GM08714 (cell line): Measurements from ENCODE around the gene CLCF1.

ENCODE experiments used
- H3K4me3 ChIP-seq: fragments of 200-500 bp; sonication (Bioruptor generic); 2 replicates; pipeline ENCODE4 v1.5.1; 2014; ENCODE audit warnings: mild to moderate bottlenecking, low read length, inconsistent platforms
- ZNF274 ChIP-seq: IDR thresholded peaks from 2 replicates; pipeline ENCODE4 v1.6.1; 2012; ENCODE audit warnings: mild to moderate bottlenecking, low read depth, low read length

The CLCF1 gene

DNA sequence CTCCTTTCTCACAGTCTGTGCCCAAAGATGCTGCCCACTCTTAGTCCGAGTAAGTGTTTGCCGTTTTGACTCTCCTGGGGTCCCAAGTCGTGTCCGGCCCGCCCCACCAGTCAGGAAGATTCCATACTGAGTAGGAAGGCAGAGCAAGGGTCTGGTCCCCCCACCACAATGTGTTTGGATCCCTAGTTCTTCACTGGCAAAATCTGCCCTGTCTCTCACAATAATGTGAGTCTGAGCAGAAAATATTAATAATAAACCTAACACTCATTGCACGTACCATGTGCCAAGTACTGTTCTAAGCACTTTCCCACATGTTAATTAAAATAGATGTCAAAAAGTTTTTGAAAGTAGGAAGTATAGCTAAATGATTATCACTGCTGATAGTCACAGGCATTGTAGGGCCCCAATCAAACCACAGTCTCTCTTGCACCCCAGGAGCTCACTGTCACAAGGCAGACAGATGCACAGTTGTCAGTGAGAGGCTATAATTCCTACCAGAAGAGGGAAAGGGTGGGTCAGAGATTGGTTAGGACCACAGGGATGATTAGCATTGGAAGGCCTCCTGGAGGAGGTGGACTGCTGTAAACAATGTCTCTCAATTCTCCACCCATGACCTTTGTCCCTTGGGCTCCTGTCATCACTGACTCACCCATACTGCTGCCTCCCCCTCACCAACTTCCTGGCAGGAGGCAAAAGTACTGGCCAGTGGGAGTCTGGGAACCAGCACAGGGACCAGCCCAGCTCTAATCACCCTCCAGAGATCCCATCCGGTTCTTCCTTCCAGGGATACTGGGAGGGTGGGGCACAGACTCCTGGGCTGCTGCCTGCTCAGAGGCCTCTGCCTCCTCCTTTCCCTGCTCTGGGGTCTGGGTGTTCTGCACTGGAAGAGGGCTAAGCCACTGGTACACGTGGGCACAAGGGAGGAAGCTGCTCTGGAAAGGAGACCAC lies 19.0 kb downstream of the CLCF1 start:
- peak overlapping the region; percentile 31; the same call in 1 of the 2 replicates for H3K4me3 ChIP-seq
- TF ChIP-seq ZNF274, result no peak

DNA sequence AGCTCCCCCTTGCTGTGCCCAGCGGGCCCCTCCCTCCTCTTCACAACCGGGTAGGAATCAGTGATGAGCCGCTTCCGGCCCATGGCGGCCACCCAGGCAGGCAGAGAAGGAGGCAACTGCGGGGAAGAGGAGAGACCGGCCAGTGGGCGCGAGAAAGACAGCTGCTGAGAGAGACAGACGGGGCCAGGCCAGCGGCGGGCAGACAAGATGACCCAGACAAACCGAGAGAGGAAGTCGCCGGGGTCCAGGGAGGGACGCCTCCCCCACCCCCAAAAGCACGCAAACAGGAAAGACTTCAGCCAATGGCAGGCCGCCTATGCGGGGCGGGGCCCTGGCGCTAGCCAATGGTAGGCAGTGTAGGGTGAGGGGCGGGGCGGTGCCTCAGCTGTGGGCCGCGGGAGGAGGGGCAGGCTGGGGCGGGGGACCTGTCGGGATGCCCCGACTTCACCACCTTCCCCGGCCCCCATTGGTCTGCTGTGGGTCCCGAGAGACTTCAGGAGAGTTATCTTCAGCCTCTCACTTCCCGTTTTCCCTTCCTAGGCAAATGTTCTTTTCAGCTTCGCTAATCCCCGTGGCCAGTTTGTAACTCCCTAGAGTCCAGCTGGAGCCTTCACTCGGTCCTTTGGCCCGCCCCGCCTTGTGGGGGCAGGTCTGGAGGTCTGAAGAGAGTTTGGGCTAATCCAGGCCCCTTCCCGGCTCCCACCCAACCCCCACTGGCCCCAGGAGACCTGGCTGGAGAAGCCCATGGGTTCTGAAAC lies 19.9 kb downstream of the CLCF1 start, which contains the start of gene POLD4:
Gene POLD4 (minus strand): TSS at position 230 of the 758 bp plus-strand sequence. CDS start 147 bp downstream, at position 83.
- no peak for TF ChIP-seq ZNF274
- peak within 1 kb of the TSS; percentile 74 for H3K4me3 ChIP-seq

DNA sequence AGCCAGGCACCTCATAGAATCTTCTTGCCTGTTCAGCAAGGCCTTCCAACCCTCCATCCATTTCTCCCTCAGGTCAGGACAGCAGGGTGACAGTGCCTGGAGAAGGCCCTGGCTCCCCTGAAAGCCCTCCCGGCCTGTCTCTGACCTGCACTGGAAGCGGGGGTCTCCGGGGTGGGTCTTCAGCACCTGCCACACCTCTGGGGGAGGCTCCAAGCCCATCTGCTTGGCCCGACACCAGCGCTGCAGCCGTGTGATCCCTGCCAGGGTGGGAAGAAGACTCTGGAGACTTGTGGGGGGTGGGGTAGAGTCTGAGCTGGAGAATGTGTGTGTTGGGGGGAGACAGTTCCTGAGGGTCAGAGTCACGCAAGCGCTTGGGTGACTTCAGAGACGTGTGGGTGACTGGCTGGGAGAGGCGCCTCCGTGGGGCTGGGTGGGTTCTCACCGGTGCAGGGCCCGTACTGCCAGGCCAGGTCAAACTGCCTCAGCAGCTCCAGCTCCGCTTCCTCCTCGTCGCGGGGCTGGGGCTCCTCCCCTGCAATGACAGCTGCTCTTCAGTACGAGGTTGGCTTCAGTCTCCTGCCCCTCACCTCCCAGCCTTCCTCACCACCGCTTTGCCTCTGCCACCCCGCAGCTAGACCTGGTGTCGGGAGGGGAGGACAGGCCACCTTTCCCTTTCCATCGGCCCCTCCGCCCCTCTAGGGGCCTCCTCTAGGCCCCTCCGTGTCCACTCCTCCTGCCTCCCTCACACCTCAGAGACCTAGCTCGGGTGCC lies 20.7 kb downstream of the CLCF1 start:
- peak overlapping the region; percentile 74 for H3K4me3 ChIP-seq
- no peak for TF ChIP-seq ZNF274

DNA sequence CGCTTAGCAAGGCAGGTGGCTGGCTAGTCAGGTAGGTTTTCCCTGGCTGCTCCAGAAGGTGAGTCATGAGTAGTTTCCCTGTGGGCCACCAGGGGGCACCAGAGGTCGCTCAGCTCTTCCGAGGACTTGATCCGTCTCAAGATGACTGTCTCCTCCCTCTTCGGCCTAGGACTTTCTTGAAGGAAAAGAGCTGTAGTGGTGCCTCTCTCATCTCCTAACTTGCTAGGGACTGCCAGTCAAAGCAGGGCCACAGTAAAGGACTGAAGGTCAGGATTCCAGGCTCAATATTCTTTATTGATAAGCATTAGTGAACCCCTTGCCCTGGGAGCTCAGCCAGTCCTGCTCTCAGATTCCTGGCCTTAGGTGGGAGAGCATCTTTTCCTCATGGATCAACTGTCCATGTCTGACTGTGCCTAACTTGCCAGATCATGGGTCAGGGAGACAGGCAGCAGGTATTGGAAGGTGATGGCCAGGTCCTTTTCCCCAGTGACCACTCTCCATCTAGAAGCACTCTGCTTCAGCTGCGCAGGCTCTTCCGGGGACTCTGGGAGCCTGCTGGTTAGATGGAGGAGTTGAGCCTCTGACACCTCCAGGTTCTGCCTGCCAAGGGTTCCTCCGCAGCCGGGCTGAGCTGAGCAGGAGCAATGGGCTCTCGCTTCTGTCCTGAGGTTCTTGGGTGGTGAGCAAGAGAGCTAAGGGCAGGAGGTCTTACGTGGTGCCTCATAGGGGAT lies 22.0 kb downstream of the CLCF1 start:
- no peak for TF ChIP-seq ZNF274
- H3K4me3 ChIP-seq, result peak overlapping the region; percentile 74; the same call in 1 of the 2 replicates

DNA sequence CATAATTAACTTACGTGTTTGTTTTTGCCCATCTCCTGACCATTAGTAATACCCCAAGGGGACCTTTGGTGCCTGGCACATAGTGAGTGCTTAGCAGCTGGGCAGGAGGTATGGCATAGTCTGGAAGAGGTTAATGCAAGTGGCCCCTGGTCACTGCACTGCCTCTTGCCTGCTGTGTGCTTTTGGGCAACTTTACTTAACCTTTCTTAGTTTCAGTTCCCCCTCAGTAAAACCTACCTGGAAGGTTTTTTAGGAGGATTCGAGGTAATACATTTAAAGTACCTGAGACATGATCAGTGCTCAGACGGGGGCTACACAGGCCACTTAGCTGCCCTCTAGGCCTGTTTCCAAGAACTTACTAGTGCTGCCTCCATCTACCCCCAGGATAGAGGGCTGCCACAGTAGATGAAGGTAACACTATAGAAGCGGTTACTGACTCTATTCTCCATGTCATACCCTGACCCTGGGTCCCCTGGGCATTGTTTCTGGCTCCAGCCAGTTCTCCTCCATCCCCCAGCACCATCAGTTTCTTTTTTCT lies 23.4 kb downstream of the CLCF1 start:
- TF ChIP-seq ZNF274, result no peak
- no peak overlapping the region for H3K4me3 ChIP-seq

DNA sequence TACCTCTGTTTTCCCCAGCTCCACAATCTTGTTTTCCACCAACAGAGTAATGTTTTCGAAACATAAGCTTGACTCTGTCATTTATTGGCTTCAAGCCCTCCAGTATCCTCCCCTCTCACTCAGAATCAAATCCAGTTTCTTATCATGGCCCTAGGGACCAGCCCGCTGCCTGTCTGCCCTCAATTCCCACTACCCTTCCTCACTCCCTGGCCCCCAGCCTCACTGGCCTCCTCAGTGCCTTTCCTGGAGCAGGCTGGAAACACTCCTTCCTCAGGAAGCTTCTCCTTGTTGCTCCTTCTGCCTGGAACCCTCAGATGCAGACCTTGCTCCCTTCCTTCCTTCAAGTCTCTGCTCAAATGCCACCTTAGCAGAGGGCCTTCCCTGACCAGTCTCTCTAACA lies 23.9 kb downstream of the CLCF1 start:
- no peak overlapping the region for H3K4me3 ChIP-seq
- no peak for TF ChIP-seq ZNF274

DNA sequence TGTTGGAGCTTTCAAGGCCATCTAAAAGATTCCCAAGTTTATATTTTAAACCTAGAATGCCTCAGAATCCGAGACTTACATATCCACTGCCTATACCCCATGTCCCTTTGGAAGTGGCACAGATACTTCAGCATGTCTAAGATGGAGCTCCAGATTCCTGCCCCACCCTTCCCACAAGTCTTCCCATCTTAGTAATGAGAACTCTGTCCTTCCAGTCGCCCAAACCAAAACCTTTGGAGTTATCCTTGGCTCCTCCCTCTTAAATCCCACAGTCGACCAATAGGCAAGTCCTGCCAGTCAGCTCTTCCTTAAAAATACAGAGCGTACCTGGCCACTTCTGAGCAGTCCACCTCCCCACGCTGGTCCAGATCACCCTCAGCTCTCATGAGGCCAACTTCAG lies 24.4 kb downstream of the CLCF1 start:
- H3K4me3 ChIP-seq, result no peak overlapping the region
- TF ChIP-seq ZNF274, result no peak

DNA sequence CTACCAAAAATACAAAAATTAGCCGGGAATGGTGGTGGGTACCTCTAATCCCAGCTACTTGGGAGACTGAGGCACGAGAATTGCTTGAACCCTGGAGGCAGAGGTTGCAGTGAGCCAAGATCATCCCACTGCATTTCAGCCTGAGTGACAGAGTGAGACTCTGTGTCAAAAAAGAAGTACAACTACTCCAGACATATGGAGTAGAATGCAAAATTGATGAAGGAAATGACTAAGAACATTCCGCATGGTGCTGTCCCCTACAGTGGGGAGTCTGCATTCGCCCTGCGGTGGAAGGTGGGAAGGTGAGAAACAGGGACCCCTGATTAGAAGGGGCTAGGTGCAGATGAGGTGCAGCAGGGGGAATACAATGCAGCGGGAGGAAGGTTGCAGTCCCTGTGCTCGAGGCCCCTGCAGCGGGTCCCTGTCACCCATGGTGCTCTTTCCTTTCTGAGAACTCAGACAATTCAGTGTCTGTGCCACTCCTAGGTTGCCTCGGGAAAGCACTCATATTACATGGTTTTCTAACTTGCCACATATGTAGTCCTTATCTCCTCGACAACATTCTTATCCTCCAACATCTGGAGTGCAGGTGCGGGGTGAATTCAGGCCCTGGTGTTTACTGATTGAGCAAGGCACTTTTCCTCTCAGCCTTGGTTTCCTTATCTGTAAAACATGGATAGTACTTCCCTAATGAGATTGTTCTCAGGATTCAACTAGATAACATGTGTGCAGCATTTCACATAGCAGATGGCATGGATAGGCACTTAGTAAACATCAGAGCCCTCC lies 25.2 kb downstream of the CLCF1 start:
- TF ChIP-seq ZNF274, result no peak
- no peak overlapping the region for H3K4me3 ChIP-seq

DNA sequence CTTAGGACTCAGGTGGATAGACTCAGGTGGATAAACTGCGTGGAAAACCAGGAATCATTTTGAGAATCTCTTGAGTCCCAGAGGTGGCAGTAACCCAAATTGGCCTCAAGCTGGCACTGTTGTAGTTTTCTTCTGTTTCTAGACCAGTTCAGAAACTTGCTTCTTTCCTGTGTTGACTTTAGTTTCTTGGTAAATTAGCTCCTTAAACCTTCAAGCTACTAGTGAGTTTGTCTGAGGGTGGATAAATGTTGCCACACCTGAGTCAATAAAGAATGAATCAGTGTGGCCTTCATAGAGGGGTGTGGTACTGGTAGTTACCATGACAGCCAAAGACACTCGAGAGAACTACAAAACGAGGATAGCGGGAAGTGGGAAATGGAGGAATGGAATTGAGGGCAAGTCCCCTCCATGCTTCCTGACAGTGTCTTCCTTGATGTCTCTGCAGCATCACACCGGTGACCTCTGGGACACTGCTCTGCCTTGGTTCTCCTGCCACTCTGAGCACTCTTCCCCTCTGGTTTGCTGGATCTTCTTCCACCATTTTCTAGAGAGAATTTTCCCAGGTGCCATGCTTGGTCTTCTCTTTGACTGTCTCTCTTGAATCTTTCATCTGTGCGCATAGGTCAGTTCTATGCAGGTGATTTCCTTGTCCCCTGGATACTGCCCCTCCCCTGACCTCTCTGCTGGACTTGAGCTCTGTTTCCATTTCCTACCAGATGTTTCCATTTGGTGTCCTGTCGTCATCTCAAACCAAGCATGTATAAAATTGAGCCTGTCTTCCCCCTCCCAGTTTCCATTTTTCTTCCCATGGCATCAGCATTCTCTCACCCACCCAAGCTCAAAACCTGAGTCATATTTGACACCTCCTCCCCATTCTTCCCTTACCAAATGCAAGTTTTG lies 27.2 kb downstream of the CLCF1 start:
- H3K4me3 ChIP-seq, result no peak overlapping the region
- TF ChIP-seq ZNF274, result no peak

DNA sequence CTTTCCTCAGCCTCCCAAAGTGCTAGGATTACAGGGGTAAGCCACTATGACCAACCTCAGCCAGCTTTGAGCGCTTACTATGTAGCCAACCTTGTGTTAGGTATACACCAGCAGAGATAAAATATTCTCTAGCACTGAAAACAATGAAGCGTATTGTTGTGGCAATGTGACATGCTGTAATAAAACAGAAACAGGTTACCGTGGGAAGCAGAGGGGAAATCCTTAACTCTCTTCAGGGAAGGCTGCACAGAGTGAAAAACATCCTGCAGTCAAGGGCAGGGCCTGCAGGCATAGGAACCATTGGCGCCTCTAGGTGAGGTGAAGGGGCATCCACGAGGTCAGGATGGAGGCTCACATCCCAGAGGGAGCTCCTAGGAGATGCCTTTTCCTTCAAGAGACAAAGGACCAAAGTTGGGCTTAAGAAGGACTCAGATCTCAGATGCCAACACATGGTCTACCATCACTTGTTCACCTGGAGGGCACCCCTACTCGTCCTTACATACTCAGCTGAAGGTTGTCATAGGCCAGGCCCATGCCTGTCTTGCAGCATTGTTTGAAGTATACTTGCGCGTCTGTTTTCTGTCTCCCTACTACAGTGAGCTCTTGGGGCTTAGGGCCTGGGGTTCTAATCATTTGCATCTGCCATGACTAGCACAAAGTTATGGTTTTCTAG lies 28.0 kb downstream of the CLCF1 start:
- H3K4me3 ChIP-seq, result no peak overlapping the region
- TF ChIP-seq ZNF274, result no peak

DNA sequence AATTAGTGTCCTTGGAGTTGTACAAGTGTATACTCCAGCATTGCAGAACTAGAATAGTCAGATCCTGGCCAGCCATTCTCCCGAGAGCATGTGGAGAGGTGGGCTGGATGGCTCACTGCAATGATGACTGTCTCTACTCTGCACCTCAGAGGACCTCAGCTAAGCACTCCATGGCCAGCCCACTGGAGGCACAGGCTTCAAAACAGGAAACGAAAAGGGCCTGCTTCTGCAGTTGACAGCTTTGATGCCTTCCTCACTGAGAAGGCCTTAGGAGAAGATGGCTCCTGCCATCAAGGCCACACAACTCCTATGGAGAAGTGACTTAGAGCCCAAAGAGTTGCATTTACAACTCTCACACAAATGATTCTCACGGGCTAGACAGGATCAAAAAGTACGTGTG lies 29.1 kb downstream of the CLCF1 start:
- no peak overlapping the region for H3K4me3 ChIP-seq
- no peak for TF ChIP-seq ZNF274

DNA sequence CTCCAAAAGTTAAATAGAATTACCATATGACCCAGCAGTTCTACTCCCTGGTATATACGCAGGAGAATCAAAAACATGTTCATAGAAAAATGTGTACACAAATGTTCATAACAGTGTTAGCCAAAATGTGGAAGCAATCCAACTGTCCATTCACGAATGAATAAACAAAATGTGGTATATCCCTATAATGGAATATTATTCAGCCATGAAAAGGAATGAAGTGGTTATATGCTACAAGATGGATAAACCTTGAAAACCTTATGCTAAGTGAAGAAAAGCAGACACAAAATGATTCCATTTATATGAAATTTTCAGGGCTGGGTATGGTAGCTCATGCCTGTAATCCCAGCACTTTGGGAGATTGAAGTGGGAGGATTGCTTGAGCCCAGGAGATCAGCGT lies 36.1 kb downstream of the CLCF1 start:
- no peak for TF ChIP-seq ZNF274
- no peak overlapping the region for H3K4me3 ChIP-seq
